Activated T-cell treated with anti-CD3 and anti-CD28 coated beads, Interleukin-2, amount 50 U/mL, for 72 hours (primary cell): ENCODE measurements around the gene KCNJ1. TPM values are rescaled to one million over a fixed set of nuclear protein-coding genes. Genes with fewer than 3 reads are reported as not detected.
A peak's percentile ranks its signal among the peaks of the same experiment; 100 is the strongest.

ENCODE experiments used
- ATAC-seq, 2 donors: fragments of 150-1000 bp; cut with Tn5 transposase; replicated peaks in 1 of 2; 2 replicates each; pipeline ENCODE4 v1.10.0; 2021; ENCODE audit warnings: moderate library complexity in 2 of 2, mild to moderate bottlenecking in 1 of 2
- DNase-seq, 2 donors: peaks; one replicate each; pipeline ENCODE4 v3.0.0; 2021 to 2022; ENCODE audit warnings: mixed read lengths in 1 of 2
- H3K27ac Mint-ChIP-seq: one replicate; pipeline ENCODE4 v1.8.0; 2022; ENCODE audit warnings: mild to moderate bottlenecking, moderate library complexity, mixed read lengths
- H3K27me3 Mint-ChIP-seq: one replicate; pipeline ENCODE4 v1.8.0; 2022; ENCODE audit warnings: low read depth, mixed read lengths
- H3K36me3 Mint-ChIP-seq, 2 donors: one replicate each; pipeline ENCODE4 v1.8.0; 2022; ENCODE audit warnings: mixed read lengths in 2 of 2, mild to moderate bottlenecking in 1 of 2; ENCODE audit not compliant: insufficient read depth in 2 of 2
- H3K4me1 Mint-ChIP-seq: one replicate; pipeline ENCODE4 v1.8.0; 2022; ENCODE audit warnings: low read depth, mixed read lengths
- H3K4me3 Mint-ChIP-seq, 2 donors: one replicate each; pipeline ENCODE4 v1.8.0; 2022; ENCODE audit warnings: mild to moderate bottlenecking in 2 of 2, mixed read lengths in 2 of 2, moderate library complexity in 2 of 2
- H3K9me3 Mint-ChIP-seq, 2 donors: one replicate each; pipeline ENCODE4 v1.8.0; 2022; ENCODE audit warnings: mixed read lengths in 2 of 2
- total RNA-seq, 2 donors: library from RNA; stranded (reverse); gene quantifications; one replicate each; pipeline ENCODE4 v1.2.3, GENCODE V29; 2022

KCNJ1 gene
- total RNA-seq, 2 donors from 2014 or later, result not detected

DNA sequence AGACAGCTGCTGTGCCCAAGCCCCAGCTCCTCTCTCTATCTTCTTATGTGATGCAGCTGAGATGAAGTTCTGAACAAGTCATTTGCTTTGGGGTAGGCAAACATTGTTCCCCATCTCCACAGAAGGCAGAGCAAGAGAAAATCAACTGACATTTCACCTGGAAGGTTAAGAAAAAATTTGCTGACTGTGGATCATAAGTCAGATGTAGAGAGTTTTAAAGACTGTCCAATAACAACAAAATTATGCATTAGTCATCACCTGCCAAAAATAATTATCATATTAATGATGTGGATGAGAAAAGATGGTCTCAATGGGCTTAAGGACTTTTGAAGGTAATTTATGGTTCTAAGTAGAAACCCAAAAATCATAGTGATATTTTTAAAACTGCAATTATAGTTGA lies 59.2 kb downstream of the KCNJ1 start:
- no peak overlapping the region for H3K4me3 Mint-ChIP-seq
- DNase-seq (no peak), ATAC-seq (no peak)
- H3K9me3 Mint-ChIP-seq, result no peaks in the 10 kb centered on the region
- no peaks in the 10 kb centered on the region for H3K27me3 Mint-ChIP-seq
- peaks cover 7 to 11% of the 10 kb centered on the region in 2 donors for H3K36me3 Mint-ChIP-seq
- peaks cover 32% of the 10 kb centered on the region for H3K4me1 Mint-ChIP-seq
- peak overlapping the region; percentile 46 for H3K27ac Mint-ChIP-seq

DNA sequence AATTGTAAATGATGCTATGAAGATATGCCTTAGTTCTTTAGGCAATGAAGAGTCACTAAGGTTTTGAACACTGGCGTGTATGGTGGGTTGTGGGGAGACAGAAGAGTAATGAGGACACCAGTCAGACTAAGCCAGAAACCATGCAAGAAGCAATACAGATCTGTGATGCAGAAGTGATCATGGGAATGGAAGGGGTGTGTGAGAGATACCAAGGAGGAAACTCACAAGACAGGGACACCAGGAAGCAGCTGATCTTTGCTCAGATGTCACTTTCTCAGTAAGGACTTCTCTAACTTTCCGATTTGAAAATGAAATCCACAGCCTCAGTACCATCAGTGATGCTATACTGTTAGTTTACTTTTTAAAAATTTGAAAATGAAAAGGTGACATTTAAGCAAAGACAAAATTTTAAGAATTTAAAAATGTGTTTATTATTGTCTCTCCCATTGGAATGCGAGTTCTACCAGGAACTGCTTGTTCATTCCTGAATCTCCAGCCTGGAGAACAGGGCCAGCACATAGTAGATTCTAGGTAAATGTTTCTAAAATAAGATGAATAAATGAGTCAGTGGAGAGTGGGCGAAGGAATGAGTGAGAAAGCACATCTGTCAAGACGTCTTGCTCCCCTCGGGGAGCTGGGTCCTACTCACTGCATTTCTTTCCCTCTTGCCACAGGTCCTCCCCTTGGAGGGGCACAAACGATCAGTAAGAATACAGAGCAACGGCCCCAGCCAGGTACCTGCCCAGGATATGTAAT lies 60.4 kb downstream of the KCNJ1 start:
- no peak for DNase-seq
- H3K27me3 Mint-ChIP-seq, result no peaks in the 10 kb centered on the region
- H3K4me1 Mint-ChIP-seq, result peaks cover 28% of the 10 kb centered on the region
- ATAC-seq, result peak in 1 of 2 donors; percentile 32
- H3K36me3 Mint-ChIP-seq, result peaks cover 7 to 11% of the 10 kb centered on the region in 2 donors
- no peak overlapping the region for H3K4me3 Mint-ChIP-seq
- peak overlapping the region; percentile 48 for H3K27ac Mint-ChIP-seq
- H3K9me3 Mint-ChIP-seq, result no peaks in the 10 kb centered on the region

DNA sequence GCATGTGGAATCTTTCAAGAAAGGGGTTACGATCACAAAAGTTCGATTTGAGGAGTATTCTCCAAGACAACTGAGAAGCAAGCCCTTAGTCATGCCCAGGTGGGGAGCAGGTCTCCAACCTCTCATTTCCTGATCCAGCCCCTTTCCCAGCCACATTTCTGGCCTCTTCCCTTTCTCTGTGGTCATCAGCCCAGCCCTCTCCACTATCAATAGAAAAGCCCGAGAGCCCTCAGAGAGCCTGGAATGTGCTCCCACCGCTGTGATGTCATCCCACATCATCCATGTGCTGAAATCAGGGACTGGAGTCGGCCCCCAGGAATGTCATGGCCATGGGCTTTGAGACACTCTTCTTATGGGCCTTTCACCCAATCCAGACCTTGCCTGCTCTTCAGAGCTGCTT lies 62.6 kb downstream of the KCNJ1 start:
- H3K36me3 Mint-ChIP-seq, result peaks cover 2% of the 10 kb centered on the region in 2 donors
- H3K27ac Mint-ChIP-seq, result peak overlapping the region; percentile 69
- no peak overlapping the region for H3K4me3 Mint-ChIP-seq
- no peaks in the 10 kb centered on the region for H3K27me3 Mint-ChIP-seq
- H3K4me1 Mint-ChIP-seq, result peaks cover 13% of the 10 kb centered on the region
- no peak for ATAC-seq
- DNase-seq, result no peak
- H3K9me3 Mint-ChIP-seq, result no peaks in the 10 kb centered on the region

DNA sequence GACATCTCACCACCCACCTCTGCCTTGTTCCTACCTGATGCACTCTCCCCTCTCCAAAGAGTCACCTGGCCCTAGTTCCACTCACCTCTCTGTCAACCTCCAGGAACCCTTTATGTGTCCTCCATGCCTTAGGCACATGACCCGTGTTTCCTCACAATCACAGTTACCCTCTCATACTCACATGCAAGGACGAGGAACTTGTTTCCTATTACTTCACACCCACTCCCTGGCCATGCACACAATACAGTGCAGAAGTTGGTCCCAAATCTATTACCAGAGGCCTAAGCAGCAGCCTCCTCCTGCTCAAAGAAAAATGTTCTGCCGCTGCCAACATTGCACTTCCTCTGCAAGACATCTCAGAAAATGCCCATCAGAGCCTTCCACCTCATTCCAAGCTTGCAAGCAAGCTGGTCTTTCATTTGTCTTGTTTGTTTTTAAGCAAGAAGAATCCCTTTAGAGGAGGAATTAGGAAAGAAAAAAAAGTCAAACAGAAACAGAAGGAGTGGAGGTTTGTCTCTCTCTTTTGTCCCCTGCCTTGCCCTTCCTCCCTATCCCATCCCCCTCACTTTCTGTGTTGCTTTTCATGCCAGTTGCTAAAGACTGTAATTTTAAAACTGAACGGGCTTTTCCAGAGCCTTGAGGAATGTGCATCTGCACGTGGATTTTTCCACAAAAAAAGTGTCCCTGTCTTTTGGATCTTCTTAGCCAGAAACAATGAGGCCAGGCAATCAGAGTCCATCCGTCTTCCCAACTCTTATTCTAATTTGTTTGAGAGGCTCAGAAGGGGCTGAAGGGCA lies 63.4 kb downstream of the KCNJ1 start:
- no peaks in the 10 kb centered on the region for H3K27me3 Mint-ChIP-seq
- no peak overlapping the region for H3K27ac Mint-ChIP-seq

DNA sequence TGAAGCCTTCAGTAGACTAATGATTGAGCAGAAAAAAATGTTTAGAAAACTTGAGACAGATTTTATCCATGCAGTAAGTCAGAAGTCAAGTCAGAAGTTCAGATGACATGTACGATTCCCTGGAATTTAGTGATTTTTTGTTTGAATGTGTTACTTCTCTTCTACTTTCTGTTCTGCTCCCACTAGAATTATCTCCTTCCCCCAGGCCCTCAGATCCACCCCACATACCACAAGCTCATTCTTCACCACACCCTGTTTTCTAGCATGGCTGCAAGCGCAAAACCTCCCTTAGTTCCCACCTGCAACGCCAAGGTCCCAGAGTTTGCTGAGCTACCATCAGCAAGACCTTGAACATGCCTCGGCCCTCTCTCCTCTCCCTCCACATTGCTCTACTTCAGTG lies 64.1 kb downstream of the KCNJ1 start:
- H3K4me1 Mint-ChIP-seq, result peaks cover 6% of the 10 kb centered on the region
- no peak for DNase-seq

More for the DNA sequence above, 63.4 kb downstream of the KCNJ1 start:
- ATAC-seq, result no peak
- DNase-seq, result no peak
- no peaks in the 10 kb centered on the region for H3K9me3 Mint-ChIP-seq
- no peak overlapping the region for H3K4me3 Mint-ChIP-seq
- peaks cover 6% of the 10 kb centered on the region for H3K4me1 Mint-ChIP-seq
- peaks cover 2% of the 10 kb centered on the region in 2 donors for H3K36me3 Mint-ChIP-seq

DNA sequence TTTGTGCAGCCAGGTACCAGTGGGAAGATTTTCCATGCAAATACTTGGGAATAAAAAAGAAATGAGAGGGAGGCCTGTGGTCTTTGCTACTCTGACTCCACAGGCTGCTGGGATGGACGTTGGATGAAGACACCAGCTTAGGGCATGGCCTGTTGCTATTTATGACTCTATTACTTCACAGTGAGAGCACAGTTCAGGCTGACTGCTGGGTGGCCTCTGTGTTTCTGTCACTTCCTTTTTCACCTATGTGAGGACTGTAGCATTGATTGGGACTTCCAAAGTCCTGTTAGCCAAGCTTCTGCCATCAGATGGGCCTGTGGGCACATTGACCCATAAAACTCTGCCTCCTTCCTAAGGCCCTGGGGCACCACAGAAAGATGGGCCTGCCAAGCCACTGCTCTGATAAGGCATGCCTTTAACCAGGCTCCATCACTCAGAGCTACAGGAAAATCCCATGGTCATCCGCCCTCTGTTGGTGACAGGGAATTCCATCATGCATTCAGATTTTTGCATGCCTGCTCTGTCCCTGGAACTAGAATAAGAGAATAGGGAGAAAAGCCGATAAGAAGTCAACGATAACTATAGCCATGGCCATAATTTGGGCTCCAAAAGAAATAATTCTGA lies 64.6 kb downstream of the KCNJ1 start:
- DNase-seq, result no peak
- Mint-ChIP-seq H3K27ac (no peak overlapping the region), H3K36me3 (peaks cover 2 to 4% of the 10 kb centered on the region in 2 donors), H3K4me1 (peaks cover 6% of the 10 kb centered on the region), H3K27me3 (no peaks in the 10 kb centered on the region), H3K4me3 (no peak overlapping the region), H3K9me3 (no peaks in the 10 kb centered on the region)
- no peak for ATAC-seq

More for the DNA sequence above, 64.1 kb downstream of the KCNJ1 start:
- Mint-ChIP-seq H3K4me3 (no peak overlapping the region), H3K27me3 (no peaks in the 10 kb centered on the region), H3K36me3 (peaks cover 2% of the 10 kb centered on the region in 2 donors), H3K9me3 (no peaks in the 10 kb centered on the region), H3K27ac (peak overlapping the region; percentile 6)
- ATAC-seq, result no peak

DNA sequence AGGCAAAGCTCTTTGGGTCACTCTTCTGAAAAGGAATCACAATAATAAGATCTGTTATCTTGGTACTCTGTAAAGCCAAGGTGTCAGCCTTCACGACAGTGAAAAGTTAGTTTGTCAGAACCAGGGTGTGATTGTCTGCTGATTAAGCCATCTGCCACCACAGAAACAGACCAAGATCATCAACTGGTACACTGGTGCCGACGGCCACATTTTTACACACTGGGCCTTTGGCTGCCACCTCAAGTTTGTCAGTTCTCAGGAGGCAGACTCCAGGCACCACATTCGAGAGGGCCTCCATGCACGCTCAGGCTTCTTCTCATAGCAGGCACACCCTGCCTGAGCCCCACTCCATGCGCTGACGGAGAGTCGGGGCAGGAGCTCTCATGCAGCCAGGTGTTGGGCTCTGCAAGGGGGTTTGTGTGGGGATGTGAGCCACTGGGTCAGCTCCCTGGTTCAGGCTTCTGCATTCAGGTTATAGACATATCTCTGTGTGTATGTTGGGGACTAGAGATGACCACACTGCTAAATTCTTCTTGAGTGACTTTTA lies 66.2 kb downstream of the KCNJ1 start:
- ATAC-seq (no peak), DNase-seq (no peak)
- Mint-ChIP-seq H3K27ac (no peak overlapping the region), H3K4me1 (peaks cover 3% of the 10 kb centered on the region), H3K4me3 (no peak overlapping the region), H3K36me3 (peaks cover 0 to 2% of the 10 kb centered on the region in 2 donors), H3K27me3 (no peaks in the 10 kb centered on the region), H3K9me3 (no peaks in the 10 kb centered on the region)

DNA sequence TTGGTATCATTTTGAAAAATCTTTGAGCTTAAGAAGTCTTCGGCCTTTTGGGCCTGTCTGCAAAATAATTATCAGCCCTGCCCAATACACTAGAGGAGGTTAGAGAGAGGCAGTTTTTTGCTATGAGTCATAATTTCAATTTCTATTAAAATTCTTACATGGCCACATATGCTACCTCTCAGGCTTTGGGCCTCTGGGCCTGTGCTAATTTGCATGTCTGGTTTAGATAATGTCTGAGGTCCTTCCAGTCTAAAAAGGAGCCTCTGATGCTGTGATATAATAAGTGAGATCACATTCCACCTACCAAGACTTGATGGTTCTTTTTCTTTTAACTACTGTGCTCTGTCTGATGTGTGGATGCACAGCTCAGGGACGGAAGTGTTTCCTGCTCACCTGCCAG lies 70.8 kb downstream of the KCNJ1 start:
- peak overlapping the region; percentile 51 for H3K27ac Mint-ChIP-seq
- peaks cover 7% of the 10 kb centered on the region for H3K4me1 Mint-ChIP-seq
- no peaks in the 10 kb centered on the region for H3K27me3 Mint-ChIP-seq
- H3K36me3 Mint-ChIP-seq, result peaks cover 0 to 4% of the 10 kb centered on the region in 2 donors
- H3K4me3 Mint-ChIP-seq, result no peak overlapping the region
- DNase-seq, result no peak
- ATAC-seq, result no peak
- no peaks in the 10 kb centered on the region for H3K9me3 Mint-ChIP-seq

DNA sequence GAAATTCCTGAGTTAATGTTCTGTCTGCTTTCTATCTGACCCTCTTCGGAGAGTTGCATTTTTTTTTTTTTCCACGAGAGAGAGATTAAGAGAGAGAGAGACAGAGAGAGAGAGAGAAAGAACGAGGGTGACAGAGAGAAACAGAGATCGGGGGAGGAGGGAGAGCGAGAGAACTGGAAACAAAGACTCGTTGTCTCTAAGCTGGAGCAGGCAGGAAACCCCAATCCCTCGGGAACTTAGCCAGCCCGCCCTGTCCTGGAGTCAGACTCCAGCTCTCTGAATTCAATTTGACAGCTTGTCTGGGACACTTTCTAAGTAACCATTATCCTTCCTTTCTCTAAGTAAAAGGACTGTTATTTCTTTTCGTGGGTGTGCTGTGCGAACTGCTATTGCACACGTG lies 76.9 kb downstream of the KCNJ1 start:
- no peaks in the 10 kb centered on the region for H3K27me3 Mint-ChIP-seq
- H3K4me3 Mint-ChIP-seq, result no peak overlapping the region
- ATAC-seq (no peak), DNase-seq (no peak)
- peaks cover 5% of the 10 kb centered on the region for H3K4me1 Mint-ChIP-seq
- peaks cover 0 to 9% of the 10 kb centered on the region in 2 donors for H3K36me3 Mint-ChIP-seq
- no peaks in the 10 kb centered on the region for H3K9me3 Mint-ChIP-seq
- H3K27ac Mint-ChIP-seq, result no peak overlapping the region

DNA sequence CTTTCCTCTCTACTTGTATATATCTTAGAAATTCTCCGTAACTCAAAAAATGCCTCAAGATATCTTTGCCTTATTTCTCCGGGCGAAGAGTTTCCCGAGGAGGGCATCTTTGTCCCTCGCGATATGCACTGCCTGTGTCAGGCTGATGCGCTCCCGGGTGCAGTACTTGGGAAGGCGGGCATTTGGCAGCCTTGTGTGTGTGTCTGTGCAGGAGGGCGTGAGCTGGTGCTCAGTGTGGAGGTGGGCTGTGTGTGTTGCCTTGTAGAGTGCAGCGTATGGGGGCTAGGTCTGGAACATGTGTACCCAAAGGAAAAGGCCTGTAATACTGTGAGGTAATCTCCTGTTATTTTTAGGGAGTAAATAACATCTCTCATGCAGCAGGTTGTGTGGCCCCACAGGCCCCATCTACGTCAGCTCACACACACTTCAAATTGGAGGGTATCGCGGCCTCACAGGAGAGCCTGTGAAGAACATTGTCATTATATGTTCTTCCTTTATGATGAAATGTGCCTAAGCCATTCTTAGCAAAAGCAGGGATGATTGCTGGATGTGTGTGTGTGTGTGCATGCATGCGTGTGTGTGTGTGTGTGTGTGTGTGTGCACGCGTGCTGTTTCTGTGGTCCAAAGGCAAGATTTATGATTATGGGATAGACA lies 77.5 kb downstream of the KCNJ1 start:
- H3K36me3 Mint-ChIP-seq, result peaks cover 0 to 8% of the 10 kb centered on the region in 2 donors
- peaks cover 8% of the 10 kb centered on the region for H3K4me1 Mint-ChIP-seq
- no peak overlapping the region for H3K27ac Mint-ChIP-seq
- DNase-seq, result no peak
- no peak overlapping the region for H3K4me3 Mint-ChIP-seq
- no peaks in the 10 kb centered on the region for H3K27me3 Mint-ChIP-seq
- ATAC-seq, result no peak
- no peaks in the 10 kb centered on the region for H3K9me3 Mint-ChIP-seq
